Esophagus muscularis mucosa (tissue), 3 donors: ENCODE results near the gene FAM72D.
"Not testable (repeated sequence)": the region's sequence is repeated elsewhere in the genome, so short reads cannot be mapped to it uniquely, and the experiment has no call there.

Source experiments
- POLR2A ChIP-seq: fragments of 450-650 bp; IDR thresholded peaks from one replicate; pipeline ENCODE4 v1.6.1; 2017; ENCODE audit warnings: antibody characterized with exemption, moderate library complexity, mild to moderate bottlenecking, low read depth
- POLR2AphosphoS5 ChIP-seq, 2 donors: sonication (generic); formaldehyde crosslinking; IDR thresholded peaks; one replicate each; pipeline ENCODE4 v1.6.1; 2017; ENCODE audit warnings: antibody characterized with exemption in 2 of 2
- TF ChIP-seq, protein P1 (sequence below), 3 experiments: fragments of 200-600 bp in 2 of 3; fragments of 450-650 bp in 1 of 3; sonication (generic) in 2 of 3; IDR thresholded peaks; one replicate each; pipeline ENCODE4 v1.5.1; 2017 to 2019; ENCODE audit warnings: antibody characterized with exemption in 3 of 3, mild to moderate bottlenecking in 2 of 3, moderate library complexity in 1 of 3

DNA sequence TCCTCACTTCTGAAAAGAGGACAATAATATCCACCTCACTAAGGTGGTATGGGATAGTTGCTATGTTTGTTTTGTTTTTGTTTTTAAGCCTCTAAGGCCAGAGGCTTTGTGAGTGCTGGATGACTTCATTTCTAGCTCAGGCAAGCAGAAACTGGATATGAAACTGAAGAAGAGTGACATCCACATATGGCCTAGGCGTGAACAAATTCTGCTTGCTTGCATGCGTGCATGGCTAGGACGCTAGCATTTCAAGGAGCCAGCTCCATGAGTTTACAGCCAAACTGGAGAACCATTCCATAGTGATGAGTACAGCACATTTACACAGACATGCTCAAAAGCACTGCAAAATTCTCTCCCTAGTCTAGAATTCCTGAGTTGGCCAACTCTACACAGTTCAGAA lies 37.6 kb upstream of the FAM72D start:
- TF ChIP-seq POLR2AphosphoS5 (IDR thresholded peaks at IDR 0.05); POLR2A: not testable (repeated sequence)
- TF ChIP-seq, protein P1, sequence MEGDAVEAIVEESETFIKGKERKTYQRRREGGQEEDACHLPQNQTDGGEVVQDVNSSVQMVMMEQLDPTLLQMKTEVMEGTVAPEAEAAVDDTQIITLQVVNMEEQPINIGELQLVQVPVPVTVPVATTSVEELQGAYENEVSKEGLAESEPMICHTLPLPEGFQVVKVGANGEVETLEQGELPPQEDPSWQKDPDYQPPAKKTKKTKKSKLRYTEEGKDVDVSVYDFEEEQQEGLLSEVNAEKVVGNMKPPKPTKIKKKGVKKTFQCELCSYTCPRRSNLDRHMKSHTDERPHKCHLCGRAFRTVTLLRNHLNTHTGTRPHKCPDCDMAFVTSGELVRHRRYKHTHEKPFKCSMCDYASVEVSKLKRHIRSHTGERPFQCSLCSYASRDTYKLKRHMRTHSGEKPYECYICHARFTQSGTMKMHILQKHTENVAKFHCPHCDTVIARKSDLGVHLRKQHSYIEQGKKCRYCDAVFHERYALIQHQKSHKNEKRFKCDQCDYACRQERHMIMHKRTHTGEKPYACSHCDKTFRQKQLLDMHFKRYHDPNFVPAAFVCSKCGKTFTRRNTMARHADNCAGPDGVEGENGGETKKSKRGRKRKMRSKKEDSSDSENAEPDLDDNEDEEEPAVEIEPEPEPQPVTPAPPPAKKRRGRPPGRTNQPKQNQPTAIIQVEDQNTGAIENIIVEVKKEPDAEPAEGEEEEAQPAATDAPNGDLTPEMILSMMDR (IDR thresholded peaks at IDR 0.05): not testable (repeated sequence)
